Transverse colon (tissue), 4 donors: ENCODE measurements around the gene NCKAP5.

Experiments
- EP300 ChIP-seq: sonication (generic); formaldehyde crosslinking; IDR thresholded peaks from one replicate; pipeline ENCODE4 v1.6.1; 2017; ENCODE audit warnings: antibody characterized with exemption, low read depth
- POLR2A ChIP-seq: fragments of 450-650 bp; IDR thresholded peaks from one replicate; pipeline ENCODE4 v1.6.1; 2016; ENCODE audit warnings: antibody characterized with exemption, mild to moderate bottlenecking, moderate library complexity
- POLR2AphosphoS5 ChIP-seq, 3 donors: sonication (generic); formaldehyde crosslinking; IDR thresholded peaks; one replicate each; pipeline ENCODE4 v1.6.1; 2016; ENCODE audit warnings: antibody characterized with exemption in 3 of 3
- TF ChIP-seq, protein P1 (sequence below), 5 experiments: fragments of 200-600 bp in 3 of 5; fragments of 450-650 bp in 2 of 5; sonication (generic) in 3 of 5; IDR thresholded peaks; 1 replicate in 2 of 5; 2 replicates in 3 of 5; pipeline ENCODE4 v1.5.1; 2016 to 2017; ENCODE audit warnings: antibody characterized with exemption in 5 of 5, inconsistent platforms in 3 of 5, mild to moderate bottlenecking in 2 of 5, moderate library complexity in 1 of 5

DNA sequence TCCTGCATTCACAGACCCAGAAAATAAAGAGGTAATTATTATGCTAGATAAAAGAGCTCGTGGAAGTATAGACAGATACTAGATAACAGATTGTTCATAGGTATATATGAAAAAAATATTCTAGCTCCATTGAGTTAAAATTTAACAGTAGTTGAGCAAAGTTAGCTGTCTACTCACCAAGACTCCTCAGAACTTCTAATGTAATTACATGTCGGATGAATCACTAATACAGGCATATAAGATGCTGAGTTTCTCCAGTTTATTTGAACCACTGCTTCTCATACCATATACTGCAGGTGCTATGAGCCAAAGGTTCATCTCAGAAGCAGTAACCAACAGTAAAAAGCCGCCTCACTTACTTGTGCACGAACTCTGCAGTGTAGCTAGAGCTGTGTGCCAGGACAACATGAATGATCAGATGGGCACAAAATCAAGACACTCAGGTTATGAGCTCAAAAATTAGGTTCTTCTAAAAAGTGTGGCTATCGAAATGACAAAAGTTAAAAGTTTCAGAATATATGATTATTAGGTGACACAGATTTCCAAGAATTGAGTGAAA is 373.4 kb downstream of the NCKAP5 start:
- TF ChIP-seq, protein P1, sequence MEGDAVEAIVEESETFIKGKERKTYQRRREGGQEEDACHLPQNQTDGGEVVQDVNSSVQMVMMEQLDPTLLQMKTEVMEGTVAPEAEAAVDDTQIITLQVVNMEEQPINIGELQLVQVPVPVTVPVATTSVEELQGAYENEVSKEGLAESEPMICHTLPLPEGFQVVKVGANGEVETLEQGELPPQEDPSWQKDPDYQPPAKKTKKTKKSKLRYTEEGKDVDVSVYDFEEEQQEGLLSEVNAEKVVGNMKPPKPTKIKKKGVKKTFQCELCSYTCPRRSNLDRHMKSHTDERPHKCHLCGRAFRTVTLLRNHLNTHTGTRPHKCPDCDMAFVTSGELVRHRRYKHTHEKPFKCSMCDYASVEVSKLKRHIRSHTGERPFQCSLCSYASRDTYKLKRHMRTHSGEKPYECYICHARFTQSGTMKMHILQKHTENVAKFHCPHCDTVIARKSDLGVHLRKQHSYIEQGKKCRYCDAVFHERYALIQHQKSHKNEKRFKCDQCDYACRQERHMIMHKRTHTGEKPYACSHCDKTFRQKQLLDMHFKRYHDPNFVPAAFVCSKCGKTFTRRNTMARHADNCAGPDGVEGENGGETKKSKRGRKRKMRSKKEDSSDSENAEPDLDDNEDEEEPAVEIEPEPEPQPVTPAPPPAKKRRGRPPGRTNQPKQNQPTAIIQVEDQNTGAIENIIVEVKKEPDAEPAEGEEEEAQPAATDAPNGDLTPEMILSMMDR (IDR thresholded peaks at IDR 0.05) = no peak
- no peak for TF ChIP-seq POLR2A
- no peak for TF ChIP-seq POLR2AphosphoS5 (IDR thresholded peaks at IDR 0.05)
- no peak for TF ChIP-seq EP300
